ENCODE results near the gene MLST8. TPM values are rescaled to one million over a fixed set of nuclear protein-coding genes. Genes with fewer than 3 reads are reported as not detected.

MLST8 gene
- total and polyA plus RNA-seq, 2 donors (not counting 3 experiments of a cell fraction or from before 2014, with no cell fraction given) = 36.9 to 129 TPM

DNA sequence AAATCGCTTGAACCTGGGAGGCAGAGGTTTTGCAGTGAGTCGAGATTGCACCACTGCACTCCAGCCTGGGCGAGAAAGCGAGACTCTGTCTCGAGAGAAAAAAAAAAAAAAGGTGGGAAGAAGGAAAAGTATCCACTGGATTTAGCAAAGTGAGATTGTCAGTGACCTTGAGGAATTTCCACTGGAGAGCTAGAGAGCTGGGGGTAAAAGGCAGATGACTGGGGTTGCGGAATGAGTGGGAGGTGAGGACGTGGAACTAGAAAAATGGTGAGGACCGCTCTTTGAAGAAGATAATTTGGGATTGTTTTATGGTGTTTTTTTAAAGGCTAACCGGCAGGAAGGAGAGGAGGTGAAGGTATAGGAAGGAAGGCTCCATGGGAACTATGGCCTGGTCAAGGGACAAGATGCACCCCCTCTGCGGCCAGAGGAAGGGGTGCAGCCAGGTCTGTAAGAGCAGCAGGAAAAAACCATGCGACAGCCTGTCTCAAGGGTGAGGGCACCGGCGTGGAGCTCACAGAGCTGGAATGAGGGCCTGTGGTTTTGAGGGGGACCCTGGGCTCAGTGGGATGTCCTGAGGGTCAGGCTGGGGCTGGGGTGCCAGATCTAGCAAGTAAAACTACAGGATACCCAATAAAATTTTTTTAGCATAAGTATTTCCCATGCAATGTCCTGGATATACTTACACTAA, 694 bp upstream of the MLST8 start:
- intact Hi-C loops (cut with micrococcal nuclease) = loop anchor here (1.0 kb wide), 3 partner anchors 11 to 49 kb away; partner anchors contain the start of genes E4F1 and TRAF7
- peak overlapping the region; percentile 17 to 91 (median 73) for H3K4me3 ChIP-seq (replicated peaks in 1 of 3; ENCODE audit: insufficient read depth in 1 of 3, low read depth in 1 of 3, low read length in 3 of 3)
- peaks cover 0 to 18% of the 10 kb centered on the region in 2 experiments for H3K36me3 ChIP-seq (ENCODE audit: control insufficient read depth in 2 of 2, extremely low read depth in 1 of 2, insufficient read depth in 2 of 2, low read length in 2 of 2)
- dilution Hi-C loops (cut with MboI; ENCODE audit: extremely low pct_ligation_motif_present, low sequenced_read_pairs) = no loop called here
- no peak for DNase-seq (ENCODE audit: low read depth, low spot score)
- peak overlapping the region; percentile 64 for H3K4me2 ChIP-seq (ENCODE audit: insufficient read depth, low read length)
- H3K27me3 ChIP-seq (ENCODE audit: control insufficient read depth in 2 of 2, insufficient read depth in 2 of 2, low read length in 2 of 2) = peaks cover 2 to 4% of the 10 kb centered on the region in 2 experiments
- BruUV-seq (replicated peaks) = TSS peak; percentile 37
- CTCF ChIA-PET = interaction anchor here (0.9 kb wide), 1 partner anchor 10 kb away, joined by 5 read pairs; the partner anchor contains the start of gene PGP
- H3K9me1 ChIP-seq (replicated peaks; ENCODE audit: control insufficient read depth, extremely low read depth, insufficient read depth, low read length) = no peaks in the 10 kb centered on the region
- peak overlapping the region; percentile 21 for H3K27ac ChIP-seq (ENCODE audit: insufficient read depth, low read depth, low read length)
- peak overlapping the region; percentile 88 for H3K9ac ChIP-seq (replicated peaks; ENCODE audit: extremely low read depth, insufficient read depth, low read length)
- peak overlapping the region; percentile 83 for H2AFZ ChIP-seq (ENCODE audit: low read depth, low read length)
- POLR2A ChIA-PET = interaction anchor here (1.3 kb wide), 1 partner anchor 49 kb away, joined by 5 read pairs; the partner anchor contains the start of gene TRAF7
- peaks cover 10% of the 10 kb centered on the region for H3K4me1 ChIP-seq (ENCODE audit: control insufficient read depth, extremely low read depth, insufficient read depth, low read length)
- no peak for TF ChIP-seq POLR2AphosphoS5 (IDR thresholded peaks at IDR 0.05; ENCODE audit: insufficient read depth, low read depth, low read length)
- TF ChIP-seq EZH2 (IDR thresholded peaks at IDR 0.05; ENCODE audit: borderline replicate concordance, low read depth, low read length, severe bottlenecking) = no peak
- TF ChIP-seq, protein P1, sequence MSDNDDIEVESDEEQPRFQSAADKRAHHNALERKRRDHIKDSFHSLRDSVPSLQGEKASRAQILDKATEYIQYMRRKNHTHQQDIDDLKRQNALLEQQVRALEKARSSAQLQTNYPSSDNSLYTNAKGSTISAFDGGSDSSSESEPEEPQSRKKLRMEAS (IDR thresholded peaks at IDR 0.05; ENCODE audit: insufficient read depth, insufficient read length) = no peak
- TF ChIP-seq FOS (IDR thresholded peaks at IDR 0.05; ENCODE audit: borderline replicate concordance, insufficient read depth, low read length) = no peak
- TF ChIP-seq POLR2A (IDR thresholded peaks at IDR 0.05; ENCODE audit: low read depth, low read length) = no peak
- TF ChIP-seq MYC (IDR thresholded peaks at IDR 0.05; ENCODE audit: low read depth, low read length) = no peak
- TF ChIP-seq JUN (IDR thresholded peaks at IDR 0.05; ENCODE audit: borderline replicate concordance, insufficient read depth, insufficient read length, low read depth) = no peak
- TF ChIP-seq, protein P2, sequence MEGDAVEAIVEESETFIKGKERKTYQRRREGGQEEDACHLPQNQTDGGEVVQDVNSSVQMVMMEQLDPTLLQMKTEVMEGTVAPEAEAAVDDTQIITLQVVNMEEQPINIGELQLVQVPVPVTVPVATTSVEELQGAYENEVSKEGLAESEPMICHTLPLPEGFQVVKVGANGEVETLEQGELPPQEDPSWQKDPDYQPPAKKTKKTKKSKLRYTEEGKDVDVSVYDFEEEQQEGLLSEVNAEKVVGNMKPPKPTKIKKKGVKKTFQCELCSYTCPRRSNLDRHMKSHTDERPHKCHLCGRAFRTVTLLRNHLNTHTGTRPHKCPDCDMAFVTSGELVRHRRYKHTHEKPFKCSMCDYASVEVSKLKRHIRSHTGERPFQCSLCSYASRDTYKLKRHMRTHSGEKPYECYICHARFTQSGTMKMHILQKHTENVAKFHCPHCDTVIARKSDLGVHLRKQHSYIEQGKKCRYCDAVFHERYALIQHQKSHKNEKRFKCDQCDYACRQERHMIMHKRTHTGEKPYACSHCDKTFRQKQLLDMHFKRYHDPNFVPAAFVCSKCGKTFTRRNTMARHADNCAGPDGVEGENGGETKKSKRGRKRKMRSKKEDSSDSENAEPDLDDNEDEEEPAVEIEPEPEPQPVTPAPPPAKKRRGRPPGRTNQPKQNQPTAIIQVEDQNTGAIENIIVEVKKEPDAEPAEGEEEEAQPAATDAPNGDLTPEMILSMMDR (IDR thresholded peaks at IDR 0.05; ENCODE audit: extremely low read depth in 1 of 2, insufficient read depth in 1 of 2, low read depth in 1 of 2, low read length in 2 of 2) = no peak
- no peak for TF ChIP-seq GATA2 (IDR thresholded peaks at IDR 0.05; ENCODE audit: insufficient read depth, insufficient read length, low read depth, low read length)
- H3K9me3 ChIP-seq (replicated peaks; ENCODE audit: control insufficient read depth, insufficient read depth, low read length) = no peaks in the 10 kb centered on the region
- peaks cover 7% of the 10 kb centered on the region for H3K79me2 ChIP-seq (ENCODE audit: control insufficient read depth, insufficient read depth, low read length)
- no peaks in the 10 kb centered on the region for H4K20me1 ChIP-seq (replicated peaks; ENCODE audit: control insufficient read depth, extremely low read depth, insufficient read depth, low read length)
- peak; percentile 8 for FAIRE-seq

All from endothelial cell of umbilical vein (primary cell).